Trophoblast cell (in vitro differentiated cells and primary cell): ENCODE results near the gene AFDN.

Experiments
- DNase-seq, 2 donors: peaks; one replicate each; pipeline ENCODE4 v3.0.0-alpha.2; 2016
- H2AFZ ChIP-seq: 2 replicates; pipeline ENCODE4 v1.6.1; 2013; ENCODE audit warnings: low read length, moderate library complexity, mild to moderate bottlenecking; ENCODE audit not compliant: insufficient read depth, poor library complexity
- H2AK5ac ChIP-seq: 2 replicates; pipeline ENCODE4 v1.6.1; 2013; ENCODE audit warnings: mild to moderate bottlenecking, low read length
- H2BK120ac ChIP-seq: 2 replicates; pipeline ENCODE4 v1.6.1; 2013; ENCODE audit warnings: low read length, mild to moderate bottlenecking, moderate library complexity; ENCODE audit not compliant: insufficient read depth, poor library complexity
- H2BK12ac ChIP-seq: 2 replicates; pipeline ENCODE4 v1.6.1; 2013; ENCODE audit warnings: mild to moderate bottlenecking, low read length, moderate library complexity
- H2BK5ac ChIP-seq: 2 replicates; pipeline ENCODE4 v1.6.1; 2013; ENCODE audit warnings: low read length, low read depth, moderate library complexity, mild to moderate bottlenecking; ENCODE audit not compliant: poor library complexity
- H3K14ac ChIP-seq: 2 replicates; pipeline ENCODE4 v1.6.1; 2013; ENCODE audit warnings: mild to moderate bottlenecking, low read length
- H3K18ac ChIP-seq: 2 replicates; pipeline ENCODE4 v1.6.1; 2013; ENCODE audit warnings: mild to moderate bottlenecking, low read length
- H3K23ac ChIP-seq: 2 replicates; pipeline ENCODE4 v1.6.1; 2013; ENCODE audit warnings: low read length
- H3K27ac ChIP-seq: 2 replicates; pipeline ENCODE4 v1.5.1; 2013; ENCODE audit warnings: low read depth, mild to moderate bottlenecking, inconsistent platforms, low read length, moderate library complexity
- H3K27me3 ChIP-seq: 2 replicates; pipeline ENCODE4 v1.6.1; 2013; ENCODE audit warnings: inconsistent platforms, mild to moderate bottlenecking, low read length, moderate library complexity; ENCODE audit not compliant: insufficient read depth
- H3K36me3 ChIP-seq, 2 experiments: 1 replicate in 1 of 2; 2 replicates in 1 of 2; pipeline ENCODE4 v1.6.1; 2013; ENCODE audit warnings: low read length in 2 of 2, mild to moderate bottlenecking in 2 of 2, moderate library complexity in 1 of 2; ENCODE audit not compliant: insufficient read depth in 2 of 2, control insufficient read depth in 1 of 2
- H3K4ac ChIP-seq: 2 replicates; pipeline ENCODE4 v1.6.1; 2013; ENCODE audit warnings: low read depth, mild to moderate bottlenecking, low read length, moderate library complexity
- H3K4me1 ChIP-seq, 2 experiments: 1 replicate in 1 of 2; 2 replicates in 1 of 2; pipeline ENCODE4 v1.6.1; 2013; ENCODE audit warnings: low read length in 2 of 2, mild to moderate bottlenecking in 2 of 2, moderate library complexity in 1 of 2; ENCODE audit not compliant: insufficient read depth in 2 of 2, control insufficient read depth in 1 of 2
- H3K4me2 ChIP-seq: 2 replicates; pipeline ENCODE4 v1.6.1; 2013; ENCODE audit warnings: inconsistent platforms, mild to moderate bottlenecking, low read length, moderate library complexity
- H3K4me3 ChIP-seq: 2 replicates; pipeline ENCODE4 v1.5.1; 2013; ENCODE audit warnings: mild to moderate bottlenecking, low read depth, low read length, inconsistent platforms
- H3K79me1 ChIP-seq: one replicate; pipeline ENCODE4 v1.6.1; 2013; ENCODE audit warnings: low read length
- H3K79me2 ChIP-seq: 2 replicates; pipeline ENCODE4 v1.6.1; 2013; ENCODE audit warnings: low read length, mild to moderate bottlenecking; ENCODE audit not compliant: control insufficient read depth, insufficient read depth, poor library complexity
- H3K9ac ChIP-seq: 2 replicates; pipeline ENCODE4 v1.6.1; 2013; ENCODE audit warnings: mild to moderate bottlenecking, low read length
- H3K9me3 ChIP-seq: 2 replicates; pipeline ENCODE4 v1.6.1; 2013; ENCODE audit warnings: low read depth, mild to moderate bottlenecking, control low read depth, inconsistent platforms, low read length; ENCODE audit not compliant: insufficient read depth
- H4K12ac ChIP-seq: 2 replicates; pipeline ENCODE4 v1.6.1; 2013; ENCODE audit warnings: low read depth, mild to moderate bottlenecking, low read length, moderate library complexity
- H4K8ac ChIP-seq: 2 replicates; pipeline ENCODE4 v1.6.1; 2013; ENCODE audit warnings: low read depth, mild to moderate bottlenecking, low read length, moderate library complexity
- H4K91ac ChIP-seq: one replicate; pipeline ENCODE4 v1.6.1; 2013; ENCODE audit warnings: low read depth, mild to moderate bottlenecking, low read length, moderate library complexity
- WGBS: extraction: QIAGEN DNeasy Blood & Tissue Kit; methylation state at CpG from one replicate; pipeline ENCODE4 v1.1.7; 2013; ENCODE audit warnings: missing lambda C conversion rate; ENCODE audit not compliant: insufficient read length, insufficient coverage; ENCODE audit errors: extremely low coverage; 5-methylcytosine and 5-hydroxymethylcytosine counted together

AFDN gene

GRCh38 chr6:167870321-167870720 is 43.6 kb downstream of the AFDN start:
- H3K4me1 ChIP-seq, result peaks cover 4% of the 10 kb centered on the region in 2 experiments
- no peak overlapping the region for H2BK12ac ChIP-seq
- H3K79me1 ChIP-seq, result no peaks in the 10 kb centered on the region
- no peak overlapping the region for H4K8ac ChIP-seq
- H3K27ac ChIP-seq, result no peak overlapping the region
- H3K79me2 ChIP-seq, result peaks cover 4% of the 10 kb centered on the region
- H3K4ac ChIP-seq, result no peak overlapping the region
- no peak overlapping the region for H3K14ac ChIP-seq
- H3K23ac ChIP-seq, result no peak overlapping the region
- no peaks in the 10 kb centered on the region for H3K9me3 ChIP-seq
- H3K4me3 ChIP-seq, result no peak overlapping the region
- H3K4me2 ChIP-seq, result no peak overlapping the region
- no peak for DNase-seq
- H2AFZ ChIP-seq, result no peak overlapping the region
- H4K12ac ChIP-seq, result no peak overlapping the region
- no peaks in the 10 kb centered on the region for H3K27me3 ChIP-seq
- no peak overlapping the region for H2BK120ac ChIP-seq
- no peak overlapping the region for H3K18ac ChIP-seq
- no peak overlapping the region for H4K91ac ChIP-seq
- H3K36me3 ChIP-seq, result peaks cover 12 to 22% of the 10 kb centered on the region in 2 experiments
- H3K9ac ChIP-seq, result no peak overlapping the region
- no CpG with 5 or more reads among the region's 3 CpGs for WGBS
- no peak overlapping the region for H2AK5ac ChIP-seq
- no peak overlapping the region for H2BK5ac ChIP-seq

- no peak overlapping the region for H2BK120ac ChIP-seq
- H2AK5ac ChIP-seq, result no peak overlapping the region
- no peak overlapping the region for H2BK5ac ChIP-seq
- no peak overlapping the region for H3K4me2 ChIP-seq
- H4K12ac ChIP-seq, result no peak overlapping the region
- H4K91ac ChIP-seq, result no peak overlapping the region
- H2BK12ac ChIP-seq, result no peak overlapping the region
- no peak overlapping the region for H3K4me3 ChIP-seq
- no peak for DNase-seq
- H3K23ac ChIP-seq, result no peak overlapping the region
- peaks cover 11 to 25% of the 10 kb centered on the region in 2 experiments for H3K36me3 ChIP-seq
- no peaks in the 10 kb centered on the region for H3K79me1 ChIP-seq
- no CpG with 5 or more reads among the region's 2 CpGs for WGBS
- H3K79me2 ChIP-seq, result peaks cover 2% of the 10 kb centered on the region
- no peak overlapping the region for H2AFZ ChIP-seq
- H3K18ac ChIP-seq, result no peak overlapping the region
- no peak overlapping the region for H3K27ac ChIP-seq
- no peaks in the 10 kb centered on the region for H3K27me3 ChIP-seq
- no peak overlapping the region for H3K4ac ChIP-seq
- H3K14ac ChIP-seq, result no peak overlapping the region
- no peaks in the 10 kb centered on the region for H3K4me1 ChIP-seq
- H4K8ac ChIP-seq, result no peak overlapping the region
- no peak overlapping the region for H3K9ac ChIP-seq
- no peaks in the 10 kb centered on the region for H3K9me3 ChIP-seq
Measured at GRCh38 chr6:167872538-167873210, 46.0 kb downstream of the AFDN start.

GRCh38 chr6:167877994-167878779 is 51.5 kb downstream of the AFDN start:
- Histone ChIP-seq H3K23ac (no peak overlapping the region), H3K4me2 (no peak overlapping the region), H3K9ac (no peak overlapping the region), H3K4me3 (no peak overlapping the region), H2BK5ac (no peak overlapping the region), H2BK120ac (no peak overlapping the region), H3K27ac (no peak overlapping the region), H3K14ac (no peak overlapping the region), H3K4ac (no peak overlapping the region), H3K18ac (no peak overlapping the region), H3K79me1 (no peaks in the 10 kb centered on the region), H2AK5ac (no peak overlapping the region), H4K12ac (no peak overlapping the region), H2BK12ac (no peak overlapping the region), H3K9me3 (no peaks in the 10 kb centered on the region), H3K79me2 (no peaks in the 10 kb centered on the region), H4K8ac (no peak overlapping the region), H3K36me3 (peaks cover 9 to 20% of the 10 kb centered on the region in 2 experiments), H4K91ac (no peak overlapping the region), H3K27me3 (no peaks in the 10 kb centered on the region), H2AFZ (no peak overlapping the region), H3K4me1 (no peaks in the 10 kb centered on the region)
- no peak for DNase-seq
- no CpG with 5 or more reads among the region's 9 CpGs for WGBS

GRCh38 chr6:167879612-167880011 is 52.9 kb downstream of the AFDN start:
- Histone ChIP-seq H3K79me2 (no peaks in the 10 kb centered on the region), H3K18ac (no peak overlapping the region), H3K14ac (no peak overlapping the region), H3K36me3 (peaks cover 9 to 21% of the 10 kb centered on the region in 2 experiments), H2BK5ac (no peak overlapping the region), H2BK120ac (no peak overlapping the region), H4K8ac (no peak overlapping the region), H4K91ac (no peak overlapping the region), H2BK12ac (no peak overlapping the region), H2AFZ (no peak overlapping the region), H3K27ac (no peak overlapping the region), H3K9me3 (no peaks in the 10 kb centered on the region), H3K4me2 (no peak overlapping the region), H4K12ac (no peak overlapping the region), H3K9ac (no peak overlapping the region), H3K79me1 (no peaks in the 10 kb centered on the region), H3K4ac (no peak overlapping the region), H2AK5ac (no peak overlapping the region), H3K4me3 (no peak overlapping the region), H3K27me3 (no peaks in the 10 kb centered on the region), H3K4me1 (no peaks in the 10 kb centered on the region), H3K23ac (no peak overlapping the region)
- DNase-seq, result no peak
- WGBS, result no CpG with 5 or more reads among the region's 1 CpG
